Right lobe of liver (tissue), 6 donors: Measurements from ENCODE around the gene COX7A2L. TPM values are rescaled to one million over a fixed set of nuclear protein-coding genes. Genes with fewer than 3 reads are reported as not detected.
"Not testable (repeated sequence)": the region's sequence is repeated elsewhere in the genome, so short reads cannot be mapped to it uniquely, and the experiment has no call there.

Experiments
- ATAC-seq, 4 donors: fragments of 200-7000 bp; cut with Tn5 transposase; one replicate each; pipeline ENCODE4 v1.9.1; 2020; ENCODE audit warnings: mild to moderate bottlenecking in 4 of 4, moderate library complexity in 4 of 4
- DNase-seq, 3 donors: peaks; one replicate each; pipeline ENCODE4 v3.0.0-alpha.2; 2020
- H3K27ac ChIP-seq, 3 donors: fragments of 200-600 bp; one replicate each; pipeline ENCODE4 v1.8.0; 2022
- H3K27me3 ChIP-seq, 2 donors: fragments of 200-600 bp; one replicate each; pipeline ENCODE4 v1.8.0; 2022
- H3K36me3 ChIP-seq, 4 donors: fragments of 200-600 bp; sonication (generic) in 1 of 4; one replicate each; pipeline versions ENCODE4 v1.5.1 to v1.8.0; 2017 to 2022; ENCODE audit warnings: control low read depth in 1 of 4
- H3K4me1 ChIP-seq, 4 donors: fragments of 200-600 bp; sonication (generic) in 1 of 4; one replicate each; pipeline versions ENCODE4 v1.5.1 to v1.8.0; 2017 to 2022; ENCODE audit warnings: control low read depth in 1 of 4
- H3K4me3 ChIP-seq, 3 donors: fragments of 200-600 bp; one replicate each; pipeline ENCODE4 v1.8.0; 2022
- H3K9me3 ChIP-seq, 4 donors: fragments of 200-600 bp; sonication (generic) in 1 of 4; one replicate each; pipeline versions ENCODE4 v1.5.1 to v1.8.0; 2017 to 2022; ENCODE audit warnings: control low read depth in 1 of 4
- POLR2A ChIP-seq: fragments of 450-650 bp; IDR thresholded peaks from one replicate; pipeline ENCODE4 v1.6.1; 2017; ENCODE audit warnings: antibody characterized with exemption, mild to moderate bottlenecking
- WGBS: methylation state at CpG from one replicate; pipeline ENCODE4 v1.1.6; 2018; ENCODE audit warnings: low coverage, low lambda C conversion rate; ENCODE audit not compliant: insufficient coverage; ENCODE audit errors: missing lambda C conversion rate; 5-methylcytosine and 5-hydroxymethylcytosine counted together
- intact Hi-C, 2 donors: fragments of 100-400 bp; cut with DNase I; formaldehyde crosslinking; loops; one replicate each; pipeline versions ENCODE4 v1.11.2 to v1.14.1; 2022
- total RNA-seq, 6 experiments: library from RNA; depleted of rRNA in 2 of 6; stranded (reverse); fragments of >200 nt in 2 of 6; fragmentation: NEBNext Ultra II Directional in 3 of 6; extraction: Animal tissue kit (Norgen Biotek cat#: 25700) in 3 of 6; gene quantifications; one replicate each; pipeline versions ENCODE4 v1.1.0 to v1.2.4, GENCODE V29; 2016 to 2023
- TF ChIP-seq, protein P1 (sequence below), 4 donors: fragments of 200-600 bp in 3 of 4; fragments of 450-650 bp in 1 of 4; IDR thresholded peaks; one replicate each; pipeline versions ENCODE4 v1.5.1 to v1.8.0; 2016 to 2022; ENCODE audit warnings: antibody characterized with exemption in 4 of 4, mild to moderate bottlenecking in 2 of 4
- donor health status: DM: no; HTN: yes; CAD: no.
- donor health status: DM: no; HTN: no; CAD: no.
- donor health status: DM: no; HTN: no; CAD: no.
- donor health status: DM: no; HTN: yes; CAD: no.
- donor health status: DM: no; HTN: yes; CAD: no.

Gene COX7A2L
- total RNA-seq, 6 experiments from 2014 or later, result 37.5 to 97.0 (median 57.6) TPM

DNA sequence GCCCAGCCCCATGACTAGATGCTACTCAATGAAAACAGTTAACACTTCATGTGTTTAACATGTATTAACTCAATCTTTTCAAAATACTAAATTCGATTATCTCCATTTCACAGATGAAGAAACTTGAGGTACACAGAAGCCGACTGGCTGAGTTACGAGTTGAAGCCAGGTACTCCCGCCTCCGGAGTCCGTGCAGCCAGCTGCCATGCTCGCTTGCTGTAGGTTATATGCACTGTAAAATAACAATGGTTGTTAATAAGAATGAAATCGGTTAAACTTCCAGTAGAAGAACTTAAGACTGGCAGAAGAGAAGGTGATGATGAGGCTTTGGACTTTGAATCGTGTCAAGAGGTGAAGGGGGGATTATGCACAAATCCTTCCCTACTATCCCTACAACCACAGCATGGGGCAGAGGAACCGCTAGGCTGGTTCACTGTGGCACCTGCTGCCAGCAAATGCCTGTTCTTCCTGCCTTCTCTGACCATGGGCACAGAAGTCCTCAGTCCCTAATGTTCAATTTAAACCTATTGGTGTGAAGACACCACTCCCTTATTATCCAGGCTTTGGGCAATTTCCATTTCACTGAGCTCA lies 25.4 kb downstream of the COX7A2L start:
- Histone ChIP-seq H3K9me3 (no peaks in the 10 kb centered on the region), H3K36me3 (peaks cover 0 to 33% (median 9%) of the 10 kb centered on the region in 4 donors), H3K4me3 (no peak overlapping the region), H3K27me3 (no peaks in the 10 kb centered on the region), H3K4me1 (no peaks in the 10 kb centered on the region), H3K27ac (no peak overlapping the region)
- intact Hi-C loops, result loop anchor here in 1 of 2 donors (10.0 kb wide), 1 partner anchor 241 kb away; no protein-coding TSS in a partner anchor
- ATAC-seq (no peak), DNase-seq (no peak)
- 97% methylated on average over 5 of the region's 10 CpGs for WGBS
- TF ChIP-seq POLR2A, result no peak
- TF ChIP-seq, protein P1, sequence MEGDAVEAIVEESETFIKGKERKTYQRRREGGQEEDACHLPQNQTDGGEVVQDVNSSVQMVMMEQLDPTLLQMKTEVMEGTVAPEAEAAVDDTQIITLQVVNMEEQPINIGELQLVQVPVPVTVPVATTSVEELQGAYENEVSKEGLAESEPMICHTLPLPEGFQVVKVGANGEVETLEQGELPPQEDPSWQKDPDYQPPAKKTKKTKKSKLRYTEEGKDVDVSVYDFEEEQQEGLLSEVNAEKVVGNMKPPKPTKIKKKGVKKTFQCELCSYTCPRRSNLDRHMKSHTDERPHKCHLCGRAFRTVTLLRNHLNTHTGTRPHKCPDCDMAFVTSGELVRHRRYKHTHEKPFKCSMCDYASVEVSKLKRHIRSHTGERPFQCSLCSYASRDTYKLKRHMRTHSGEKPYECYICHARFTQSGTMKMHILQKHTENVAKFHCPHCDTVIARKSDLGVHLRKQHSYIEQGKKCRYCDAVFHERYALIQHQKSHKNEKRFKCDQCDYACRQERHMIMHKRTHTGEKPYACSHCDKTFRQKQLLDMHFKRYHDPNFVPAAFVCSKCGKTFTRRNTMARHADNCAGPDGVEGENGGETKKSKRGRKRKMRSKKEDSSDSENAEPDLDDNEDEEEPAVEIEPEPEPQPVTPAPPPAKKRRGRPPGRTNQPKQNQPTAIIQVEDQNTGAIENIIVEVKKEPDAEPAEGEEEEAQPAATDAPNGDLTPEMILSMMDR (IDR thresholded peaks at IDR 0.05), result no peak

DNA sequence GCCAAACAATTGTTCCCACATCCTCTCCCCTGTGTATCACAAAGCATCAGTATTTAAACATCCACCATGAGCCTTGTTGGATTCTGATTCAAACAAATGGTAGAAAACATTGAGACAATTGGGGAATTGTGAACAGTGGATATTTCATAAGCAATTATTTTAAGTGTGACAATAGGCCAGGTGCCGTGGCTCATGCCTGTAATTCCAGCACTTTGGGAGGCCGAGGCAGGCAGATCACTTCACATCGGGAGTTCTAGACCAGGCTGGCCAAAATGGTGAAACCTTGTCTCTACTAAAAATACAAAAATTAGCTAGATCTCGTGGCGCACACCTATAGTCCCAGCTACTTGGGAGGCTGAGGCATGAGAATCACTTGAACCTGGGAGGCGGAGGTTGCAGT lies 26.2 kb downstream of the COX7A2L start:
- intact Hi-C loops, result loop anchor here in 1 of 2 donors (10.0 kb wide), 1 partner anchor 240 kb away; no protein-coding TSS in a partner anchor
- H3K4me1 ChIP-seq, H3K27ac ChIP-seq, H3K27me3 ChIP-seq, H3K4me3 ChIP-seq, DNase-seq, H3K9me3 ChIP-seq, ATAC-seq: not testable (repeated sequence)
- H3K36me3 ChIP-seq, result peaks cover 4 to 41% (median 12%) of the 10 kb centered on the region in 4 donors
- WGBS, result 79% methylated on average over 3 of the region's 6 CpGs

DNA sequence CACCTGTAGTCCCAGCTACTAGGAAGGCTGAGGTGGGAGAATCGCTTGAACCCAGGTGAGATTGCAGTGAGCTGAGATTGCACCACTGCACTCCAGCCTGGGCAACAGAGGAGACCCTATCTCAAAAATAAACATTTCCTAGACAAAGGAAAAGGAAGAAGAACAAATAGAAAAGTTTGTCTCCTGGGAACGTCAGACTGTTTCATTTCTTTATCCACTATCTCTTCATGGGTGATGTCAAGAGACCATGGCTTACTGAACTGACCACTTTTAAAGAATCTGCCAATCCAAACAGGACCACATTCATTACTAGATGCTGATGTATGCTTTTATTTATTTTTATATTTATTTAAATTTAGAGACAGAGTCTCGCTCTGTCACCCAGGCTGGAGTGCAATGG lies 26.8 kb downstream of the COX7A2L start:
- DNase-seq (no peak), ATAC-seq (no peak)
- no peaks in the 10 kb centered on the region for H3K9me3 ChIP-seq
- H3K4me3 ChIP-seq, result no peak overlapping the region
- H3K4me1 ChIP-seq, result no peaks in the 10 kb centered on the region
- H3K27ac ChIP-seq, result no peak overlapping the region
- no peak for TF ChIP-seq POLR2A
- TF ChIP-seq, protein P1 (IDR thresholded peaks at IDR 0.05), result no peak
- H3K36me3 ChIP-seq, result peaks cover 4 to 45% (median 17%) of the 10 kb centered on the region in 4 donors
- intact Hi-C loops, result loop anchor here in 1 of 2 donors (10.0 kb wide), 1 partner anchor 239 kb away; no protein-coding TSS in a partner anchor
- no peaks in the 10 kb centered on the region for H3K27me3 ChIP-seq
- 82% methylated on average over 3 of the region's 3 CpGs for WGBS

DNA sequence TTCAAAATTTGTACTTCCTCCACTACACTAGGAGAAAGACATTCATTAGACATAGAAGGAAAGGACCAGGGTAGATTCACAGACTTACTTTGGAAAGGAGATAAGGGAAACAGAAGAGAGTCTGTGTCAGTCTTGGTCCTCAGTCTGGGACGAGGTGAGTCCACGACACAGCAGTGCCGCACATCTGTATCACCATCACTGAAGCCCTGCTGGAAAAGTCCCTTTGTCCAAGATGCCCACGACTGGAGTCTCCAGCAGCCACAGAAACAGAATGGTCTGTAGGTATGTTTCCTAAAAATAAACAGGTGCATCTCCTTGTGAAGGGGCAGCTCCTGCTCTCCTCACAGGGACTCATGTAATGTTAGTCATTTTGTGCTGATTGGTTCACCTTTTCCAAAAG lies 27.4 kb downstream of the COX7A2L start:
- 100% methylated on average over 1 of the region's 4 CpGs for WGBS
- H3K4me1 ChIP-seq, result no peaks in the 10 kb centered on the region
- intact Hi-C loops, result loop anchor here in 1 of 2 donors (10.0 kb wide), 1 partner anchor 239 kb away; no protein-coding TSS in a partner anchor
- TF ChIP-seq POLR2A, result no peak
- TF ChIP-seq, protein P1 (IDR thresholded peaks at IDR 0.05), result no peak
- no peak for ATAC-seq
- no peak overlapping the region for H3K4me3 ChIP-seq
- no peak overlapping the region for H3K27ac ChIP-seq
- no peaks in the 10 kb centered on the region for H3K9me3 ChIP-seq
- DNase-seq, result no peak
- H3K27me3 ChIP-seq, result no peaks in the 10 kb centered on the region
- H3K36me3 ChIP-seq, result peaks cover 4 to 45% (median 19%) of the 10 kb centered on the region in 4 donors

DNA sequence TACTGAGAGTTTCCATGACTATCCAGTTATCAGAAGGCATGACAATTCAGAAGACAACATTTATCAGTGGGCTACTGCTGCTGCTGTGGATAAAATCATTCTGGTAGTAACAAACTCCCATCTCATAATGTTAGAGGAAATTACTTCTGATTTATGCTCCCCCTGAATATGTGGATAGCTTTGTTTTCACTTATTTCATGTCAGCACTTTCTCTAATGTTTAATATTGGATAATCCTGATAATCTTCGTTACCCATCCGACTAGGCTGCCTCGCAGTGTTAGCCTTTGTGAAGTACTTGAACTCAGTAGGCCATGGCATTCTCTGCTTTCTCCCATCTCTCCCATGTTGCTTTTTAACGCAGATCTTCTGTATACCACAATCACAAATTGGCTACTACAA lies 28.4 kb downstream of the COX7A2L start:
- no peak overlapping the region for H3K27ac ChIP-seq
- peaks cover 4 to 45% (median 19%) of the 10 kb centered on the region in 4 donors for H3K36me3 ChIP-seq
- TF ChIP-seq POLR2A, result no peak
- H3K4me3 ChIP-seq, result no peak overlapping the region
- peaks cover 0 to 7% (median under 1%) of the 10 kb centered on the region in 4 donors for H3K4me1 ChIP-seq
- no peaks in the 10 kb centered on the region for H3K9me3 ChIP-seq
- ATAC-seq (no peak), DNase-seq (no peak)
- intact Hi-C loops, result loop anchor here in 1 of 2 donors (10.0 kb wide), 1 partner anchor 238 kb away; no protein-coding TSS in a partner anchor
- WGBS, result 99% methylated on average over 4 of the region's 4 CpGs
- no peaks in the 10 kb centered on the region for H3K27me3 ChIP-seq
